ENCODE data around the gene PCP4. TPM values are rescaled to one million over a fixed set of nuclear protein-coding genes. Genes with fewer than 3 reads are reported as not detected.

PCP4 gene
- total RNA-seq, 1 donor from 2014 or later = not detected

- Histone ChIP-seq H3F3A (ENCODE audit: low read depth) (no peaks in the 10 kb centered on the region), H3K4me2 (no peak overlapping the region), H3K4me1 (no peaks in the 10 kb centered on the region), H3K9ac (no peak overlapping the region), H3K27ac (no peak overlapping the region), H3K4me3 (no peak overlapping the region), H3K36me3 (no peaks in the 10 kb centered on the region), H3K79me2 (ENCODE audit: low read depth) (no peaks in the 10 kb centered on the region), H4K20me1 (ENCODE audit: low read depth) (no peaks in the 10 kb centered on the region), H2AFZ (replicated peaks) (no peak overlapping the region), H3K9me3 (ENCODE audit: low read depth) (no peaks in the 10 kb centered on the region), H3K27me3 (no peaks in the 10 kb centered on the region)
- H3K27me3 Mint-ChIP-seq (ENCODE audit: insufficient read depth, low read depth) = peaks cover 5% of the 10 kb centered on the region
- no peak overlapping the region for H3K4me3 Mint-ChIP-seq
- no peaks in the 10 kb centered on the region for H3K36me3 Mint-ChIP-seq
- peaks cover 13% of the 10 kb centered on the region for H3K4me1 Mint-ChIP-seq
- H3K27ac Mint-ChIP-seq = peak overlapping the region; percentile 73
- peaks cover 4% of the 10 kb centered on the region for H3K9me3 Mint-ChIP-seq
- DNase-seq (ENCODE audit: low spot score) = peak; percentile 27
- TF ChIP-seq CTCF (IDR thresholded peaks at IDR 0.05) = peak; percentile 14
- TF ChIP-seq EZH2 (IDR thresholded peaks at IDR 0.05) = no peak
Measured at GRCh38 chr21:39908265-39908923, 41.2 kb downstream of the PCP4 start.

GRCh38 chr21:39911286-39912199 is 44.3 kb downstream of the PCP4 start:
- DNase-seq (ENCODE audit: low spot score) = peak; percentile 19
- Histone ChIP-seq H3K4me2 (no peak overlapping the region), H3K9ac (no peak overlapping the region), H2AFZ (replicated peaks) (no peak overlapping the region), H3K4me3 (no peak overlapping the region), H3K9me3 (ENCODE audit: low read depth) (no peaks in the 10 kb centered on the region), H3K27ac (no peak overlapping the region), H3F3A (ENCODE audit: low read depth) (no peaks in the 10 kb centered on the region), H3K27me3 (no peaks in the 10 kb centered on the region), H3K4me1 (no peaks in the 10 kb centered on the region), H3K36me3 (no peaks in the 10 kb centered on the region), H4K20me1 (ENCODE audit: low read depth) (no peaks in the 10 kb centered on the region), H3K79me2 (ENCODE audit: low read depth) (no peaks in the 10 kb centered on the region)
- Mint-ChIP-seq H3K36me3 (peaks cover 1% of the 10 kb centered on the region), H3K4me1 (peaks cover 17% of the 10 kb centered on the region), H3K4me3 (no peak overlapping the region), H3K9me3 (peaks cover 8% of the 10 kb centered on the region), H3K27ac (no peak overlapping the region), H3K27me3 (ENCODE audit: insufficient read depth, low read depth) (peaks cover 6% of the 10 kb centered on the region)
- no peak for TF ChIP-seq EZH2phosphoT487 (IDR thresholded peaks at IDR 0.05)
- no peak for TF ChIP-seq EZH2 (IDR thresholded peaks at IDR 0.05)
- TF ChIP-seq CTCF (IDR thresholded peaks at IDR 0.05) = peak; percentile 39

GRCh38 chr21:39913706-39914305 is 46.6 kb downstream of the PCP4 start:
- Mint-ChIP-seq H3K27ac (no peak overlapping the region), H3K4me1 (peaks cover 24% of the 10 kb centered on the region), H3K4me3 (no peak overlapping the region), H3K36me3 (peaks cover 1% of the 10 kb centered on the region), H3K27me3 (ENCODE audit: insufficient read depth, low read depth) (peaks cover 8% of the 10 kb centered on the region), H3K9me3 (peaks cover 6% of the 10 kb centered on the region)
- H3K4me1 ChIP-seq = peaks cover 6% of the 10 kb centered on the region
- no peaks in the 10 kb centered on the region for H4K20me1 ChIP-seq (ENCODE audit: low read depth)
- no peaks in the 10 kb centered on the region for H3K79me2 ChIP-seq (ENCODE audit: low read depth)
- H3F3A ChIP-seq (ENCODE audit: low read depth) = no peaks in the 10 kb centered on the region
- TF ChIP-seq CTCF (IDR thresholded peaks at IDR 0.05) (no peak), EZH2 (IDR thresholded peaks at IDR 0.05) (no peak), EZH2phosphoT487 (IDR thresholded peaks at IDR 0.05) (no peak)
- no peak overlapping the region for H3K4me3 ChIP-seq
- H3K36me3 ChIP-seq = no peaks in the 10 kb centered on the region
- no peak overlapping the region for H3K27ac ChIP-seq
- H3K9ac ChIP-seq = no peak overlapping the region
- H3K9me3 ChIP-seq (ENCODE audit: low read depth) = no peaks in the 10 kb centered on the region
- no peaks in the 10 kb centered on the region for H3K27me3 ChIP-seq
- H2AFZ ChIP-seq (replicated peaks) = no peak overlapping the region
- DNase-seq (ENCODE audit: low spot score) = no peak
- no peak overlapping the region for H3K4me2 ChIP-seq
